Cardiac fibroblast (primary cell): Measurements from ENCODE around the gene ZBTB44.

Source experiments
- DNase-seq, 2 donors: peaks; one replicate each; pipeline versions ENCODE4 v3.0.0 to v3.0.0-alpha.2; 2010; ENCODE audit warnings: low read depth in 2 of 2
- H3K4me3 ChIP-seq, 2 donors: replicated peaks in 1 of 2; 1 replicate in 1 of 2; 2 replicates in 1 of 2; pipeline ENCODE4 v1.5.1; 2011; ENCODE audit warnings: low read depth in 2 of 2, low read length in 2 of 2, mild to moderate bottlenecking in 2 of 2, moderate library complexity in 1 of 2
- TF ChIP-seq, protein P1 (sequence below): IDR thresholded peaks from one replicate; pipeline ENCODE4 v1.5.1; 2011; ENCODE audit warnings: low read depth, mild to moderate bottlenecking, low read length, inconsistent platforms

Gene ZBTB44

DNA sequence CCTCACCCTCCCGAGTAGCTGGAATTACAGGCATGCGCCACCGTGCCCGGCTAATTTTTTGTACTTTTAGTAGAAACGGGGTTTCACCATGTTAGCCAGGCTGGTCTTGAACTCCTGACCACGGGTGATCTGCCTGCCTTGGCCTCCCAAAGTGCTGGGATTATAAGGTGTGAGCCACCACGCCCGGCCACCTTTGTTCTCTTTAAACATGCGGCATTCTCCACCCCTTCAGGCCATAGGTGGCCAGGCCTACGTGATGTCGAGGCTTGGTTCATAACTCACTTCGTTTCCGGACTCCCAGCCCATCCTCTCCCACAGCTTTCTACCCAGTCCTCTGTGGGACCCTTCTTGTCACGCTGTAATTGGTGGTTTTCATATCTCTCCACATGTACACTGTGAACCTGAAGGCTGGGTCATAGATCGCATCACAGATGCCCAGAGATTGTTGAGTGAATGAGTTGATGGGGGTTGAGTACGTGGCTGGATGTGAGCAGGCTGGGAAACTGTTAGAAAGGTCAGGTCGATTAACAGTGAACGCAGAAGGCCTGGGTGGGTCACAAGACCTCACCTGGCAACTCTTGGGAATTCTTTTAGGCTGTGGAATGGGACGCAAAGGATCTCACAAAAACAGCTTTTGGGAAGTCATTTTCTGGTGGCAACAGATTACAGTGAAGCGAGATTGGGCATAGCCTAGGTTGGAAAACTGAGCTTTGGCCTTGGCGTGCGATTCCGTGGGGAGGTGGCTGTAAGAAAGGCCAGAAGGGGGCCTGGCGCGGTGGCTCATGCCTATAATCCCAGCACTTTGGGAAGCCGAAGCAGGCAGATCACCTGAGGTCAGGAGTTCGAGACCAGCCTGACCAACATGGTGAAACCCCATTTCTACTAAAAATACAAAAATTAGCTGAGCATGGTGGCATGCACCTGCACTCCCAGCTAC lies 110.7 kb downstream of the ZBTB44 start:
- no peak overlapping the region for H3K4me3 ChIP-seq
- DNase-seq, result no peak
- TF ChIP-seq, protein P1, sequence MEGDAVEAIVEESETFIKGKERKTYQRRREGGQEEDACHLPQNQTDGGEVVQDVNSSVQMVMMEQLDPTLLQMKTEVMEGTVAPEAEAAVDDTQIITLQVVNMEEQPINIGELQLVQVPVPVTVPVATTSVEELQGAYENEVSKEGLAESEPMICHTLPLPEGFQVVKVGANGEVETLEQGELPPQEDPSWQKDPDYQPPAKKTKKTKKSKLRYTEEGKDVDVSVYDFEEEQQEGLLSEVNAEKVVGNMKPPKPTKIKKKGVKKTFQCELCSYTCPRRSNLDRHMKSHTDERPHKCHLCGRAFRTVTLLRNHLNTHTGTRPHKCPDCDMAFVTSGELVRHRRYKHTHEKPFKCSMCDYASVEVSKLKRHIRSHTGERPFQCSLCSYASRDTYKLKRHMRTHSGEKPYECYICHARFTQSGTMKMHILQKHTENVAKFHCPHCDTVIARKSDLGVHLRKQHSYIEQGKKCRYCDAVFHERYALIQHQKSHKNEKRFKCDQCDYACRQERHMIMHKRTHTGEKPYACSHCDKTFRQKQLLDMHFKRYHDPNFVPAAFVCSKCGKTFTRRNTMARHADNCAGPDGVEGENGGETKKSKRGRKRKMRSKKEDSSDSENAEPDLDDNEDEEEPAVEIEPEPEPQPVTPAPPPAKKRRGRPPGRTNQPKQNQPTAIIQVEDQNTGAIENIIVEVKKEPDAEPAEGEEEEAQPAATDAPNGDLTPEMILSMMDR, result no peak

DNA sequence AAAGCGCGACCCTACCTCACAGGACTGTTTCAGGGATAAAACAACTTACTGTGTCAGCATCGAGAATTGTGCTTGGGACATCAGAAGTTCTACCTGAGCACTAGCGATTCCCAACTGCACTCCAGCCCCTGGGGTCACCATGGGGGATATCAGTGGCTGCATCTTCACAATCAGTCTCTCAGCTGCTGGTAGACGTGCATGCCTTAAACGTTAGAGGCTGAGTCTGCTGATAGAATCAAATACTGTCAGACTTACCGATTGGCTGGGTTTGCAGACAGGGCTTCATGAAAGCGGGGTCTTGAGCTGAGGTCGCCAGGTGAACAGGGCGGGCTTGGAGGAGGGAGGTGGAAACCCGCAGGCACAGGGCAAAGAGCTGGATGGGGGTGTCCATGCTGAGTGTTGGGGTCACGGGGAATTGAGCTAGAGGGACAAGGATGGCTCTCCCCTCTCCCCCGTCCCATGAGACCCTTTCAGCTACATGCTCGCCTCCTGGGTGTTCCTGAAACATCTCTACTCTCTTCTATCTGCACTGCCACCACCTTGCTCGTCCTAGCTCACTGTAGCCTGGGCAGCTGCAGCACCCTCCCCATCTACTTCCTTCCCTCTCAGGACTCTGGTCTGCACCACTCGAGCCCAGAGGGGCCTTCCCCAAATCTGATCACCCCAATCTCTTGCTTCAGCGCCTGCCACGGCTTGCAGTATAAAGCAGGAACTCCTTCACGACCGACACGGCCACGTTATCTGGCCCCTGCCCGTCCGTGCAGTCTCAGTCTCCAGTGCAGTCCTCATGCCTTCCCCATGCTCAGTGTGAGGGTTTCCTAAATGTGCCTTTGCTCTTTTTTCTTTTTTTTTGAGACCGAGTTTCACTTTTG lies 111.7 kb downstream of the ZBTB44 start:
- H3K4me3 ChIP-seq, result no peak overlapping the region
- TF ChIP-seq, protein P1, result no peak
- no peak for DNase-seq

DNA sequence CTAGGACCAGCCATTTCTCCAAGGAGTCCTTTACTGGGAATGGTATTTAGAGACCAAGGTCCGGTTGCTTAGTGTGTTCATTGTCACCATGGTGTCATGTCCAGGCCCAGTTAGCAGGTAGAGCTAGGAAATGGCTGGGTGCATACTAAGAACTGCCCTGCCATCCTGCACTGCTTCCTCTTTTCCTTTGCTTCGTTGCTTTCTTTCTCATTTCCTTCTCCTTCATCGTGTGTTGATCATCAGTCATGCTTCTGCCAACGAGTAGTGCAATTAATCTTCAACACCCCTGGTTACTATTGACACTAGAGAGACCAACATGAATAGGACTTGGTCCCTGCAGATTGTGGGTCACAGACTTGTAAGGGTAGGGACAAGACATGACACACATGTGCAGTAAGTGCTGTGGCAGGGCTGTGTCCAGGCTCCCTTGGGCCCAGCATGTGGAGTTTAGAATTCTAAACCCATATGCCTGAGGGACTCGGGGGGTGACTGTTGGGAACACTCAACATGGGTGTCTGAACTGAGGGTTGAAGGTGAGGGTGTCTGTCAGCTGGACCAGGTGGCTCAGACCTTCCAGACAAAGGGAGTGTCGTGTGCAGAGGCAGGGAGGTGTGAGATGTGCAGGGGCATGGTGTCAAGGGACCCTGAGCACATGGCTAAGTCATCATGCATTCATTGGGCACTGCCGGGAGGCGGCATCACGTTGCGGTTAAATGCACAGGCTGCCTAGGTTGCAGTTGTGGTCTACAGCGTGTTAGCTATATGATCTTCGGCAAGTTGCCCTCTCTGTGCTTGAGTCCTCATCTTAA lies 112.5 kb downstream of the ZBTB44 start:
- H3K4me3 ChIP-seq, result no peak overlapping the region
- TF ChIP-seq, protein P1, result no peak
- DNase-seq, result no peak

DNA sequence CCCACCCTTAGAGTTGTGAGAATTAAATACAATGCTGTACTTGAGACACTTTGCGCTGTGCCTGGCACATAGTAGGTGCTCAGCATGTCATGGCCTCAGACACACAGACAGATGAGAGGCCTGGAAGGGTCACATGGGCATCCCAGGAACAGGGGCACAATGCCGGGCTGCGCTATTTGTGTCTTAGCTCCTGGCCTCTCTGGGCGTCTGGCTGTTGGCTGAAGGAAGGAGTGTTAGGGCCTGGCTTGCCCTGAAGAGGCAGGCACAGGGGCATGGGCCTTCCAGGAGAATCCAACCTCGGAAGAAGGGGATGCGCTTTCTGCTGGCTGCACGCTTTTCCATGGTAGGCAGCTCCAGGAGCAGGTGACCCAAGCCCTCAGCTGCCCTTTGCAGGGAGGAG lies 113.7 kb downstream of the ZBTB44 start:
- H3K4me3 ChIP-seq, result no peak overlapping the region
- TF ChIP-seq, protein P1, result no peak
- DNase-seq, result no peak

DNA sequence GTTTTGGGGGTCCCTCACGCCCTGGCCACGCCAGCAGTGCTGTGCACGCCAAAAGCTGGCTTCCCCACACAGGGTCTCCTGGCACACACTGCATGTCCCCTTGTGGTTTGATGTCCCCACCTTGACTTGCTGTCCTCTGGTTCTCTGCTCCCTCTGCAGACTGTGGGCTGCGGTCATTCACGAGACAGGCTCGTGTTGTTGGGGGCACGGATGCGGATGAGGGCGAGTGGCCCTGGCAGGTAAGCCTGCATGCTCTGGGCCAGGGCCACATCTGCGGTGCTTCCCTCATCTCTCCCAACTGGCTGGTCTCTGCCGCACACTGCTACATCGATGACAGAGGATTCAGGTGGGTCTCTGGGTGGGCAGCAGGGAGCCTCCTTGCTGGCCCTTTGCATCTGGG lies 114.9 kb downstream of the ZBTB44 start:
- DNase-seq, result no peak
- H3K4me3 ChIP-seq, result no peak overlapping the region
- TF ChIP-seq, protein P1, result no peak

DNA sequence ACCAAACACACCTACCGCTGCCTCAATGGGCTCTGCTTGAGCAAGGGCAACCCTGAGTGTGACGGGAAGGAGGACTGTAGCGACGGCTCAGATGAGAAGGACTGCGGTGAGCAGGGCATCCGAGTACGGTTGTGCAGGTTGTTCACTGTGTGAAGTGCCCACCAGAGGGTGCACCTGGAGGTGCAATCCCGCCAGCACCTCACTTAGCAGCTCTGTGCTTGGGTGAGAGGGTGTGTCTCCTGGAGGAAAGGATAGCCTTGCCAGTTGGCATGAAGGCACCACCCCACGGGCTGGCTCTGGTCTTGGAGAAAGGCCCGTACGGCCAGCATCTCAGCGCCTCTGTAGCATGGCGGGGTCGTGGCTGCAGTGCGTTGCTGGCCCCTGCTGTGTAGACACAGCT lies 115.8 kb downstream of the ZBTB44 start:
- no peak overlapping the region for H3K4me3 ChIP-seq
- DNase-seq, result no peak
- TF ChIP-seq, protein P1, result no peak
